ENCODE measurements around the gene AIG1. TPM values are rescaled to one million over a fixed set of nuclear protein-coding genes. Genes with fewer than 3 reads are reported as not detected.
A peak's percentile ranks its signal among the peaks of the same experiment; 100 is the strongest.

Gene AIG1
- polyA plus RNA-seq, 1 experiment = 43.2 TPM

- TF ChIP-seq, protein P1, sequence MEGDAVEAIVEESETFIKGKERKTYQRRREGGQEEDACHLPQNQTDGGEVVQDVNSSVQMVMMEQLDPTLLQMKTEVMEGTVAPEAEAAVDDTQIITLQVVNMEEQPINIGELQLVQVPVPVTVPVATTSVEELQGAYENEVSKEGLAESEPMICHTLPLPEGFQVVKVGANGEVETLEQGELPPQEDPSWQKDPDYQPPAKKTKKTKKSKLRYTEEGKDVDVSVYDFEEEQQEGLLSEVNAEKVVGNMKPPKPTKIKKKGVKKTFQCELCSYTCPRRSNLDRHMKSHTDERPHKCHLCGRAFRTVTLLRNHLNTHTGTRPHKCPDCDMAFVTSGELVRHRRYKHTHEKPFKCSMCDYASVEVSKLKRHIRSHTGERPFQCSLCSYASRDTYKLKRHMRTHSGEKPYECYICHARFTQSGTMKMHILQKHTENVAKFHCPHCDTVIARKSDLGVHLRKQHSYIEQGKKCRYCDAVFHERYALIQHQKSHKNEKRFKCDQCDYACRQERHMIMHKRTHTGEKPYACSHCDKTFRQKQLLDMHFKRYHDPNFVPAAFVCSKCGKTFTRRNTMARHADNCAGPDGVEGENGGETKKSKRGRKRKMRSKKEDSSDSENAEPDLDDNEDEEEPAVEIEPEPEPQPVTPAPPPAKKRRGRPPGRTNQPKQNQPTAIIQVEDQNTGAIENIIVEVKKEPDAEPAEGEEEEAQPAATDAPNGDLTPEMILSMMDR (IDR thresholded peaks at IDR 0.05; ENCODE audit: insufficient read depth, low read depth, low read length) = no peak
- DNase-seq (ENCODE audit: low read depth) = no peak
- ChIA-PET CTCF (interaction anchor here (1.1 kb wide), 1 partner anchor 187 kb away, joined by 4 read pairs; no protein-coding TSS in a partner anchor), POLR2A (no interaction called here)
- no peaks in the 10 kb centered on the region for H3K27me3 ChIP-seq (ENCODE audit: control insufficient read depth, insufficient read depth, low read length)
- H3K36me3 ChIP-seq (ENCODE audit: control insufficient read depth, insufficient read depth, low read length) = no peaks in the 10 kb centered on the region
- H3K4me3 ChIP-seq (ENCODE audit: low read depth, low read length) = no peak overlapping the region
Observed at GRCh38 chr6:143225929-143226328, 165.2 kb downstream of the AIG1 start.

- CTCF ChIA-PET = interaction anchor here (0.5 kb wide), 1 partner anchor 44 kb away, joined by 3 read pairs; no protein-coding TSS in a partner anchor
- POLR2A ChIA-PET = no interaction called here
- no peak overlapping the region for H3K4me3 ChIP-seq (ENCODE audit: low read depth, low read length)
- no peaks in the 10 kb centered on the region for H3K36me3 ChIP-seq (ENCODE audit: control insufficient read depth, insufficient read depth, low read length)
- no peaks in the 10 kb centered on the region for H3K27me3 ChIP-seq (ENCODE audit: control insufficient read depth, insufficient read depth, low read length)
- TF ChIP-seq, protein P1 (IDR thresholded peaks at IDR 0.05; ENCODE audit: insufficient read depth, low read depth, low read length) = no peak
- no peak for DNase-seq (ENCODE audit: low read depth)
Observed at GRCh38 chr6:143227675-143228074, 167.0 kb downstream of the AIG1 start.

GRCh38 chr6:143229400-143229799 lies 168.7 kb downstream of the AIG1 start:
- TF ChIP-seq, protein P1 (IDR thresholded peaks at IDR 0.05; ENCODE audit: insufficient read depth, low read depth, low read length) = no peak
- Histone ChIP-seq H3K36me3 (ENCODE audit: control insufficient read depth, insufficient read depth, low read length) (no peaks in the 10 kb centered on the region), H3K27me3 (ENCODE audit: control insufficient read depth, insufficient read depth, low read length) (no peaks in the 10 kb centered on the region), H3K4me3 (ENCODE audit: low read depth, low read length) (no peak overlapping the region)
- ChIA-PET CTCF (interaction anchor here (1.2 kb wide), 1 partner anchor 537 kb away, joined by 3 read pairs; no protein-coding TSS in a partner anchor), POLR2A (no interaction called here)
- no peak for DNase-seq (ENCODE audit: low read depth)

DNA sequence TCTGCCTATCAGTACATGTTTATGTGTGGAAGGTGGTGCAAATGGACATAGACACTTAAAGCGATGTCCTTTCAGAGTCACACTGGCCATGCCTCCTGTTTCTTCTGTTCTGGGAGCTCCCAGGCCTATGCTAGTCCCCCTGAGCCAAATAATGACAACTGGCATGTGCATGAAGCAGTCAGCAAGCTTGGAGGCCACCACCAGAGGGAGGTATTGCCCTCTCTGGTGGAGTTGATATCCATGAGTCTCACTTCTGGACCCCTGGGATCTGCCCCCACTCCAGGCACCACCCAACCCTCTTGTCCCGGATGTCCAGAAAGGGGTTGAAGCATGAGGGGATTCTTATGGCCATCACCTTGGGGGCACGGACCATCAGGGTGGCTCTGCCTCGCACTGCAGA lies 172.2 kb downstream of the AIG1 start:
- ChIA-PET CTCF (interaction anchor here (0.6 to 2.1 kb wide), 6 partner anchors 12 to 540 kb away, joined by 3 to 18 read pairs (median 4); no protein-coding TSS in a partner anchor), POLR2A (no interaction called here)
- Histone ChIP-seq H3K4me3 (ENCODE audit: low read depth, low read length) (no peak overlapping the region), H3K27me3 (ENCODE audit: control insufficient read depth, insufficient read depth, low read length) (no peaks in the 10 kb centered on the region), H3K36me3 (ENCODE audit: control insufficient read depth, insufficient read depth, low read length) (no peaks in the 10 kb centered on the region)
- TF ChIP-seq, protein P1 (IDR thresholded peaks at IDR 0.05; ENCODE audit: insufficient read depth, low read depth, low read length) = peak; percentile 55
- no peak for DNase-seq (ENCODE audit: low read depth)

- CTCF ChIA-PET = interaction anchor here (0.8 kb wide), 1 partner anchor 193 kb away, joined by 3 read pairs; no protein-coding TSS in a partner anchor
- POLR2A ChIA-PET = no interaction called here
- no peak for DNase-seq (ENCODE audit: low read depth)
- TF ChIP-seq, protein P1 (IDR thresholded peaks at IDR 0.05; ENCODE audit: insufficient read depth, low read depth, low read length) = no peak
- Histone ChIP-seq H3K4me3 (ENCODE audit: low read depth, low read length) (no peak overlapping the region), H3K36me3 (ENCODE audit: control insufficient read depth, insufficient read depth, low read length) (no peaks in the 10 kb centered on the region), H3K27me3 (ENCODE audit: control insufficient read depth, insufficient read depth, low read length) (no peaks in the 10 kb centered on the region)
Observed at GRCh38 chr6:143233554-143234285, 173.0 kb downstream of the AIG1 start.
